ENCODE data around the gene TPSAB1.
"Not testable (repeated sequence)": the region's sequence is repeated elsewhere in the genome, so short reads cannot be mapped to it uniquely, and the experiment has no call there.

The TPSAB1 gene

DNA sequence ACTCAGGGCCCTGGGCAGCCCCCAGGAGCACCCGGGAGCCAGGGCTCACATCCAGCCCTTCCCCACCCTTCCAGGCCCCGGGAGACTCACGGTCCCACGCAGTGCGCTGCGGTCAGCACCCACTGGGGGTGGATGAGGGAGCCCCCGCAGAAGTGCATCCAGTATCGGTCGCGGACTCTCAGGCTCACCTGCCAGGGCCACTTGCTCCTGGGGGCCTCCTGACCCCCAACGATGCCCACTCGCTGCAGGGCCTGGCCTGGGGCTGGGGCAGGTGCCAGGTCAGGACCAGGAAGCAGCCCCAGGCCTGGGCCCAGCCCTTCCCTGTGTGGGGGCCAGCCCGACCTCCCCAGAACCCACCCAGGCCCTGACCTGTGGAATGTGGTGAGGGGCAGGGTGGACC is 11.0 kb upstream of the TPSAB1 start:
- DNase-seq (ENCODE audit: low read depth); H3K4me3 ChIP-seq (ENCODE audit: low read depth, low read length): not testable (repeated sequence)

- H3K4me3 ChIP-seq (ENCODE audit: low read depth, low read length); DNase-seq (ENCODE audit: low read depth): not testable (repeated sequence)
These were observed 10.4 kb upstream of the TPSAB1 start, which contains the start of gene TPSB2 for GRCh38 chr16:1230084-1230470. Gene TPSB2, minus strand, starts transcription at chr16:1230184. Its CDS starts 233 bp downstream, at chr16:1229951.

- H3K4me3 ChIP-seq (ENCODE audit: low read depth, low read length); DNase-seq (ENCODE audit: low read depth): not testable (repeated sequence)
These were observed 9.9 kb upstream of the TPSAB1 start for GRCh38 chr16:1230471-1231212.

- not testable (repeated sequence) for DNase-seq (ENCODE audit: low read depth); H3K4me3 ChIP-seq (ENCODE audit: low read depth, low read length)
These were observed 9.2 kb upstream of the TPSAB1 start for GRCh38 chr16:1231301-1231700.

DNA sequence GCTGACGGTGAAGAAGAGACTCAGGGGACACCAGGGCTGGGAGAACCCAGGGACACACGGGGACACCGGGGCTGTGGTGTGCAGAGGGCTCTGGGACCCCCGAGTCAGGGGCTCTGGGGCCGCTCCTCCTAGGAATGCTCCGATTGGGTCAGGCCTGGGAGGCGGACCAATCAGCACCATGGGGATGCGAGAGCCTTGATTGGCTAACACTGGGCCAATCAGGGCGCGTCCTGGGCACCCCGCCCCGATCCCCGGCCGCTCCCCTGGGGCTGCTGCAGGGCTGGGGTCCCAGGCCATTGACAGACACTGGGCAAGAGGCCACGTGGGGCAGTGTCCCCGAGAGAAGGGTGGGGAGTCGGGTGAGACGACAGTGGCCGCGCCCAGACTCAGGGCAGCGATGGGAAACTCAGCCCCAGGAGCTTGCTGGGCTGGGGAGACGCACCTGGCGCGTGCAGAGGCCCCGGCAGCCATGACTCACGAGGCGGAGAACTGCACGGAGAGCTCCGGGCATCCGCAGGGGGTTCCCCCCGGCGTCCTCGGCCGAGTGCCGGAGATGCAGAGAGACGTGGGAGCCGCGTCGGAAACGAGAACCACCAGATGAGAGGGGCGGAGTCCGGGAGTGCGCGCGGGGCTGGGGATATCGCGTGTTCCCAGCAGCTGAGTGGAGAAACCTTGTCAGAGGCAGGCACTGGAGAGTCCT is 8.3 kb upstream of the TPSAB1 start:
- not testable (repeated sequence) for DNase-seq (ENCODE audit: low read depth); H3K4me3 ChIP-seq (ENCODE audit: low read depth, low read length)

DNA sequence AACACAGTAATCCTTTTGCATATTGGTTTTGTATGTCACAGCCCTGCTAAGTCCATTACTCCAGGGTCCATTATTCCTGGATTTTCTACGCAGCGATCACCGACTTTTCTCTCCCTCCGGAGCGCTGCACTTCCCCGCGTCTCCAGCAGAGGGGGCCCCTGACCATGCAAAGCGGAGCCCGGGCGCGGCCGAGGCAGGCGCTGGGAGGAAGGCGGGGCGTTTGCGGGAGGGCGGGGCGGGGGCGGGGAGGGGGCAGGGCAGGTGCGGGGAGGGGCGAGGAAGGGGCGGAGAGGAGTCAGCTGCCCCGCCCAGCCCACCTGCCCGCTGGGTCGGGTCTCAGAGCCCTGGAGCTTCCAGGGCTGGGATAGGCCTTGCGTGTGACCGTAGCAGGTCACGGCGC is 3.8 kb upstream of the TPSAB1 start:
- H3K4me3 ChIP-seq (ENCODE audit: low read depth, low read length); DNase-seq (ENCODE audit: low read depth): not testable (repeated sequence)

DNA sequence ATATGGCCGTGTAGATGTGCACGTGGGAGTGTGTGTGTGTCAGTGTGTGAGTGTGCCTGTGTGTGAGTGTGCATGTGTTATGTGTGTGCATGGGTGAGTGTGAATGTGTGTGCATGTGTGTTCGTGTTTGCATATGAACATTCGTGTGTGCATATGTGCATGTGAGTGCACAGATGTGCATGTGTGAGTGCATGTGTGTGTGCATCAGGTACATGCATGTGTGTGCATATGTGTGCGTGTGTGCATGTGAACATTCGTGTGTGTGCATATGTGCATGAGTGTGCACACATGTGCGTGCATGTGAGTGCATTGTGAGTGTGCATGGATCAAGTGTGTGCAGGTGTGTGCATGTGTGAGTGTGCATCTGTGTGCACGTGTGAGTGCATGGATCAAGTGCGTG is 2.5 kb upstream of the TPSAB1 start:
- TF ChIP-seq, protein P1, sequence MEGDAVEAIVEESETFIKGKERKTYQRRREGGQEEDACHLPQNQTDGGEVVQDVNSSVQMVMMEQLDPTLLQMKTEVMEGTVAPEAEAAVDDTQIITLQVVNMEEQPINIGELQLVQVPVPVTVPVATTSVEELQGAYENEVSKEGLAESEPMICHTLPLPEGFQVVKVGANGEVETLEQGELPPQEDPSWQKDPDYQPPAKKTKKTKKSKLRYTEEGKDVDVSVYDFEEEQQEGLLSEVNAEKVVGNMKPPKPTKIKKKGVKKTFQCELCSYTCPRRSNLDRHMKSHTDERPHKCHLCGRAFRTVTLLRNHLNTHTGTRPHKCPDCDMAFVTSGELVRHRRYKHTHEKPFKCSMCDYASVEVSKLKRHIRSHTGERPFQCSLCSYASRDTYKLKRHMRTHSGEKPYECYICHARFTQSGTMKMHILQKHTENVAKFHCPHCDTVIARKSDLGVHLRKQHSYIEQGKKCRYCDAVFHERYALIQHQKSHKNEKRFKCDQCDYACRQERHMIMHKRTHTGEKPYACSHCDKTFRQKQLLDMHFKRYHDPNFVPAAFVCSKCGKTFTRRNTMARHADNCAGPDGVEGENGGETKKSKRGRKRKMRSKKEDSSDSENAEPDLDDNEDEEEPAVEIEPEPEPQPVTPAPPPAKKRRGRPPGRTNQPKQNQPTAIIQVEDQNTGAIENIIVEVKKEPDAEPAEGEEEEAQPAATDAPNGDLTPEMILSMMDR (IDR thresholded peaks at IDR 0.05; ENCODE audit: insufficient read depth, low read depth, low read length, missing control alignments) = no peak
- H3K4me3 ChIP-seq (ENCODE audit: low read depth, low read length) = no peak overlapping the region
- no peak for DNase-seq (ENCODE audit: low read depth)

DNA sequence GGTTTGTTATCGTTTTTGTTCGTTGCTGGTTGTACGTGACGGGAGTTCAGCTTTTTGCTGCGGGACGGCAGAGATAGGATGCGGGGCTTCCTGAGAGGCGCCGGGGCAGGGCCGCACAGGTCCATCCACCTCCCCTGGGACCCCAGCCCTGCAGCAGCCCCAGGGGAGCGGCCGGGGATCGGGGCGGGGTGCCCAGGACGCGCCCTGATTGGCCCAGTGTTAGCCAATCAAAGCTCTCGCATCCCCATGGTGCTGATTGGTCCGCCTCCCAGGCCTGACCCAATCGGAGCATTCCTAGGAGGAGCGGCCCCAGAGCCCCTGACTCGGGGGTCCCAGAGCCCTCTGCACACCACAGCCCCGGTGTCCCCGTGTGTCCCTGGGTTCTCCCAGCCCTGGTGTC is 1.6 kb upstream of the TPSAB1 start:
- H3K4me3 ChIP-seq (ENCODE audit: low read depth, low read length); DNase-seq (ENCODE audit: low read depth): not testable (repeated sequence)

DNA sequence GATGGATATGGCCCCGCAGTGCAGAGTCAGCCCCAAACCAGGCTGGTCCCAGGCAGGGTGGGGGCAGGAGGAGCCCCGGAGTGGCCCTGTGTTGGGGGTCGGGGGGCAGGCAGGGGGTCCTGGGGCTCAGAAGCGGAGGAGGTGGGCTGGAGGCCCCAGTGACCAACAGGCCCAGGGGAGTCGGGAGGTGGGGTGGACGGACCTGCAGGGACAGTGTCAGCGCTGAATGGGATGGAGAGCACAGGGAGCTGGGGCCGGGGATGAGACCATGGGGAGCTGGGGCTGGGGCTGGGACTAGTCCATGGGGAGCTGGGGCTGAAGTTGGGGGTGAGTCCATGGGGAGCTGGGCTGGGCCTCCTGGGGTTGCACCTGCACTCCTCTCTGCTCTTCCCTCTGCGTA is 930 bp upstream of the TPSAB1 start:
- DNase-seq (ENCODE audit: low read depth); H3K4me3 ChIP-seq (ENCODE audit: low read depth, low read length): not testable (repeated sequence)

DNA sequence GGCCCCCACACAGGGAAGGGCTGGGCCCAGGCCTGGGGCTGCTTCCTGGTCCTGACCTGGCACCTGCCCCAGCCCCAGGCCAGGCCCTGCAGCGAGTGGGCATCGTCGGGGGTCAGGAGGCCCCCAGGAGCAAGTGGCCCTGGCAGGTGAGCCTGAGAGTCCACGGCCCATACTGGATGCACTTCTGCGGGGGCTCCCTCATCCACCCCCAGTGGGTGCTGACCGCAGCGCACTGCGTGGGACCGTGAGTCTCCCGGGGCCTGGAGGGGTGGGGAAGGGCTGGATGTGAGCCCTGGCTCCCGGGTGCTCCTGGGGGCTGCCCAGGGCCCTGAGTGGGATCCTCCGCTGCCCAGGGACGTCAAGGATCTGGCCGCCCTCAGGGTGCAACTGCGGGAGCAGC is 576 bp downstream of the TPSAB1 start:
- H3K4me3 ChIP-seq (ENCODE audit: low read depth, low read length); DNase-seq (ENCODE audit: low read depth): not testable (repeated sequence)

- H3K4me3 ChIP-seq (ENCODE audit: low read depth, low read length); DNase-seq (ENCODE audit: low read depth): not testable (repeated sequence)
These were observed 2.9 kb downstream of the TPSAB1 start for GRCh38 chr16:1243363-1243762.

GRCh38 chr16:1243907-1244850 is 3.7 kb downstream of the TPSAB1 start:
- H3K4me3 ChIP-seq (ENCODE audit: low read depth, low read length); DNase-seq (ENCODE audit: low read depth): not testable (repeated sequence)

- DNase-seq (ENCODE audit: low read depth) = no peak
- TF ChIP-seq, protein P1 (IDR thresholded peaks at IDR 0.05; ENCODE audit: insufficient read depth, low read depth, low read length, missing control alignments) = no peak
These were observed 4.4 kb downstream of the TPSAB1 start for GRCh38 chr16:1244881-1245280.

More at GRCh38 chr16:1244881-1245280, 4.4 kb downstream of the TPSAB1 start:
- H3K4me3 ChIP-seq (ENCODE audit: low read depth, low read length) = no peak overlapping the region
